GM12878 (cell line): Measurements from ENCODE around the gene OXTR. TPM values are rescaled to one million over a fixed set of nuclear protein-coding genes. Genes with fewer than 3 reads are reported as not detected.

ENCODE experiments used
- ATAC-seq: fragments of 200-7000 bp; cut with Tn5 transposase; 3 replicates; pipeline ENCODE4 v1.9.1; 2020; ENCODE audit warnings: mild to moderate bottlenecking, moderate library complexity
- BruUV-seq: library from RNA; stranded (reverse); fragments of 400-500 nt; replicated peaks from 2 replicates; lab custom pipeline; 2021; lab: Mats Ljungman, UMichigan
- CTCF ChIA-PET: fragments of 300-600 bp; sonication (Branson Sonifier 250); formaldehyde crosslinking; extraction: SDS; loops from one replicate; lab custom pipeline; 2021; ENCODE audit warnings: inconsistent platforms; lab: Yijun Ruan, JAX
- POLR2A ChIA-PET: fragments of 350-600 bp; formaldehyde crosslinking; extraction: SDS; loops from one replicate; lab custom pipeline; 2021; ENCODE audit warnings: inconsistent platforms; lab: Charles Lee
- RAD21 ChIA-PET: fragments of 300-600 bp; sonication (Branson Sonifier 250); formaldehyde crosslinking; loops from one replicate; lab custom pipeline; 2023; ENCODE audit warnings: antibody characterized with exemption; ENCODE audit not compliant: unreplicated experiment; lab: Charles Lee
- SMC1A ChIA-PET: fragments of 300-600 bp; sonication (Branson Sonifier 250); formaldehyde crosslinking; loops from one replicate; lab custom pipeline; 2023; ENCODE audit not compliant: unreplicated experiment, uncharacterized antibody; lab: Charles Lee
- DNase-seq: peaks from one replicate; pipeline ENCODE4 v3.0.0-alpha.2; 2011; ENCODE audit warnings: low read depth, low spot score
- FAIRE-seq: peaks from 3 replicates; lab custom pipeline; 2011; peaks lifted over from hg19 to GRCh38; lab: Jason Lieb, UNC
- H2AFZ ChIP-seq: 2 replicates; pipeline ENCODE4 v1.6.0; 2011; ENCODE audit warnings: low read depth, low read length, control low read depth; ENCODE audit not compliant: control insufficient read depth
- H3K27ac ChIP-seq: 2 replicates; pipeline ENCODE4 v1.5.1; 2011; ENCODE audit warnings: control low read depth; ENCODE audit not compliant: control insufficient read depth, insufficient read depth
- H3K27me3 ChIP-seq, 2 experiments: replicated peaks in 1 of 2; 2 replicates each; pipeline versions ENCODE4 v1.6.0 to v1.6.1; 2011; ENCODE audit warnings: low read length in 1 of 2; ENCODE audit not compliant: control insufficient read depth in 2 of 2, insufficient read depth in 2 of 2
- H3K36me3 ChIP-seq, 2 experiments: 2 replicates each; pipeline ENCODE4 v1.5.1; 2011; ENCODE audit warnings: low read length in 1 of 2; ENCODE audit not compliant: control insufficient read depth in 2 of 2, insufficient read depth in 2 of 2
- H3K4me1 ChIP-seq: 2 replicates; pipeline ENCODE4 v1.6.1; 2011; ENCODE audit warnings: mild to moderate bottlenecking, low read length, moderate library complexity, mixed read lengths; ENCODE audit not compliant: control insufficient read depth, insufficient read depth
- H3K4me2 ChIP-seq: 2 replicates; pipeline ENCODE4 v1.6.0; 2011; ENCODE audit warnings: control low read depth; ENCODE audit not compliant: control insufficient read depth, insufficient read depth
- H3K4me3 ChIP-seq: fragments of 200-600 bp; sonication (generic); 2 replicates; pipeline ENCODE4 v1.5.1; 2016
- H3K79me2 ChIP-seq: 2 replicates; pipeline ENCODE4 v1.6.0; 2011; ENCODE audit warnings: low read length; ENCODE audit not compliant: control insufficient read depth, insufficient read depth
- H3K9ac ChIP-seq: 2 replicates; pipeline ENCODE4 v1.8.0; 2011; ENCODE audit warnings: low read length, control low read depth, mixed read lengths; ENCODE audit not compliant: control insufficient read depth, insufficient read depth
- H3K9me3 ChIP-seq: replicated peaks from 3 replicates; pipeline ENCODE4 v1.5.1; 2011; ENCODE audit warnings: mild to moderate bottlenecking, low read length; ENCODE audit not compliant: control insufficient read depth, insufficient read depth
- H4K20me1 ChIP-seq: 2 replicates; pipeline ENCODE4 v1.6.0; 2011; ENCODE audit not compliant: control insufficient read depth, insufficient read depth
- BRCA1 ChIP-seq: IDR thresholded peaks from 2 replicates; pipeline ENCODE4 v1.6.1; 2011; ENCODE audit warnings: low read depth, low read length, improper control_type of control experiment
- IKZF1 ChIP-seq: fragments of 450-650 bp; conservative IDR thresholded peaks from 2 replicates; pipeline ENCODE4 v1.6.1; 2017; ENCODE audit warnings: antibody characterized with exemption, mild to moderate bottlenecking
- NR2C2 ChIP-seq: IDR thresholded peaks from 2 replicates; pipeline ENCODE4 v1.6.1; 2011; ENCODE audit warnings: borderline replicate concordance, low read depth; ENCODE audit not compliant: control insufficient read depth, insufficient read length
- NRF1 ChIP-seq: conservative IDR thresholded peaks from 2 replicates; pipeline ENCODE4 v1.6.1; 2011; ENCODE audit warnings: mild to moderate bottlenecking, low read depth, low read length, improper control_type of control experiment
- PAX5 ChIP-seq: IDR thresholded peaks from 2 replicates; pipeline ENCODE4 v1.6.1; 2011; ENCODE audit warnings: low read depth, low read length, borderline replicate concordance
- POLR2AphosphoS2 ChIP-seq: IDR thresholded peaks from 2 replicates; pipeline ENCODE4 v1.6.1; 2011; ENCODE audit warnings: low read depth, mild to moderate bottlenecking, low read length, improper control_type of control experiment, moderate library complexity
- RAD21 ChIP-seq: IDR thresholded peaks from 2 replicates; pipeline ENCODE4 v1.6.1; 2011; ENCODE audit warnings: mild to moderate bottlenecking, low read depth, low read length, moderate library complexity; ENCODE audit not compliant: insufficient read depth
- RELB ChIP-seq: fragments of 450-650 bp; IDR thresholded peaks from 2 replicates; pipeline ENCODE4 v1.6.1; 2017; ENCODE audit warnings: low read depth, mild to moderate bottlenecking, moderate library complexity
- SKIL ChIP-seq: fragments of 450-650 bp; IDR thresholded peaks from 2 replicates; pipeline ENCODE4 v1.6.1; 2017; ENCODE audit warnings: mild to moderate bottlenecking, low read depth, inconsistent platforms; ENCODE audit not compliant: poor library complexity, severe bottlenecking
- SMARCA5 ChIP-seq: fragments of 450-650 bp; IDR thresholded peaks from 2 replicates; pipeline ENCODE4 v1.6.1; 2017; ENCODE audit warnings: mild to moderate bottlenecking
- SP1 ChIP-seq: IDR thresholded peaks from one replicate; pipeline ENCODE4 v1.6.1; 2011; ENCODE audit warnings: low read depth, low read length
- USF2 ChIP-seq: IDR thresholded peaks from 2 replicates; pipeline ENCODE4 v1.6.1; 2011; ENCODE audit warnings: low read depth, low read length, improper control_type of control experiment, borderline replicate concordance
- ZNF274 ChIP-seq: IDR thresholded peaks from one replicate; pipeline ENCODE4 v1.8.0; 2011; ENCODE audit not compliant: insufficient read length, insufficient read depth
- WGBS: methylation state at CpG from one replicate; pipeline ENCODE4 v1.1.6; 2016; ENCODE audit warnings: low lambda C conversion rate; ENCODE audit not compliant: insufficient replicate concordance, insufficient coverage; ENCODE audit errors: missing lambda C conversion rate; 5-methylcytosine and 5-hydroxymethylcytosine counted together
- in situ Hi-C: fragments of 300-500 bp; cut with MboI; formaldehyde crosslinking; loops from 9 replicates; pipeline ENCODE4 v1.14.3; 2018; ENCODE audit warnings: mixed read lengths
- intact Hi-C: fragments of 100-400 bp; cut with micrococcal nuclease; formaldehyde crosslinking; loops from one replicate; pipeline ENCODE4 v1.14.2; 2022; ENCODE audit not compliant: unreplicated experiment
- polyA plus RNA-seq, 11 experiments: library from polyadenylated mRNA; depleted of rRNA in 4 of 11; unstranded in 6 of 11; stranded (reverse) in 5 of 11; fragments of >200 nt; fragmentation: Nextera tagmentation in 4 of 11; fragmentation: Illumina TruSeq in 1 of 11; extraction: Ambion mirVana in 4 of 11; extraction: Trizol in 1 of 11; gene quantifications; 1 replicate in 1 of 11; 2 replicates in 10 of 11; pipeline versions ENCODE4 v1.2.1 to v1.2.3, GENCODE V29; 2011 to 2016; ENCODE audit warnings: inconsistent platforms in 2 of 11, missing spikeins in 2 of 11, low read depth in 1 of 11
- total RNA-seq, 4 experiments: library from RNA; depleted of rRNA in 3 of 4; stranded (reverse); fragments of >200 nt in 3 of 4; fragmentation: Illumina TruSeq in 1 of 4; extraction: Trizol in 1 of 4; gene quantifications; 2 replicates each; pipeline versions ENCODE4 v1.2.1 to v1.2.3, GENCODE V29; 2013 to 2021
- TF ChIP-seq, protein P1 (sequence below): fragments of 450-650 bp; formaldehyde crosslinking; IDR thresholded peaks from 2 replicates; pipeline ENCODE4 v1.4.0; 2020; ENCODE audit warnings: mild to moderate bottlenecking, moderate library complexity

OXTR gene
- total and polyA plus RNA-seq, 10 of the 15 experiments (the other 5 are each of a cell fraction or from before 2014, with no cell fraction given) = 0.43 to 5.9 (median 2.6) TPM

- peak overlapping the region; percentile 95 for H3K4me2 ChIP-seq
- H4K20me1 ChIP-seq = no peaks in the 10 kb centered on the region
- H3K9me3 ChIP-seq = no peaks in the 10 kb centered on the region
- H3K27me3 ChIP-seq = no peaks in the 10 kb centered on the region
- peak overlapping the region; percentile 83 for H2AFZ ChIP-seq
- DNase-seq (no peak), ATAC-seq (peak; percentile 62), FAIRE-seq (no peak)
- peaks cover 4% of the 10 kb centered on the region for H3K79me2 ChIP-seq
- H3K9ac ChIP-seq = peak overlapping the region; percentile 53
- H3K4me1 ChIP-seq = peaks cover 14% of the 10 kb centered on the region; the same call in 1 of the 2 replicates
- 1% methylated on average over 34 of the region's 36 CpGs for WGBS
- intact Hi-C loops = loop anchor here (1.0 to 5.0 kb wide), 3 partner anchors 86 to 189 kb away; no protein-coding TSS in a partner anchor
- SMC1A ChIA-PET = interaction anchor here (0.7 to 2.8 kb wide), 7 partner anchors 14 to 263 kb away, joined by 3 to 8 read pairs (median 4); no protein-coding TSS in a partner anchor
- RAD21 ChIA-PET = interaction anchor here (1.5 to 2.4 kb wide), 2 partner anchors 105 to 186 kb away, joined by 5 to 10 read pairs; no protein-coding TSS in a partner anchor
- peak overlapping the region; percentile 18; the same call in 1 of the 2 replicates for H3K27ac ChIP-seq
- CTCF ChIA-PET = interaction anchor here (0.6 to 3.2 kb wide), 32 partner anchors 8 to 481 kb away, joined by 3 to 38 read pairs (median 4); partner anchors contain the start of genes RAD18, SRGAP3 and SSUH2
- no peaks in the 10 kb centered on the region for H3K36me3 ChIP-seq
- POLR2A ChIA-PET = interaction anchor here (0.6 kb wide), 1 partner anchor 103 kb away, joined by 3 read pairs; no protein-coding TSS in a partner anchor
- BruUV-seq = TSS peak; percentile 62
- H3K4me3 ChIP-seq = peak overlapping the region; percentile 72
- in situ Hi-C loops = no loop called here
- no peak for TF ChIP-seq NR2C2
- TF ChIP-seq USF2 = no peak
- TF ChIP-seq PAX5 = no peak
- TF ChIP-seq BRCA1 = no peak
- TF ChIP-seq SP1 = no peak
- no peak for TF ChIP-seq SMARCA5
- TF ChIP-seq POLR2AphosphoS2 = no peak
- no peak for TF ChIP-seq RAD21
- no peak for TF ChIP-seq ZNF274
- peak; percentile 87 for TF ChIP-seq RELB
- peak; percentile 29; the same call in 1 of the 2 replicates for TF ChIP-seq IKZF1
- no peak for TF ChIP-seq SKIL
- TF ChIP-seq, protein P1, sequence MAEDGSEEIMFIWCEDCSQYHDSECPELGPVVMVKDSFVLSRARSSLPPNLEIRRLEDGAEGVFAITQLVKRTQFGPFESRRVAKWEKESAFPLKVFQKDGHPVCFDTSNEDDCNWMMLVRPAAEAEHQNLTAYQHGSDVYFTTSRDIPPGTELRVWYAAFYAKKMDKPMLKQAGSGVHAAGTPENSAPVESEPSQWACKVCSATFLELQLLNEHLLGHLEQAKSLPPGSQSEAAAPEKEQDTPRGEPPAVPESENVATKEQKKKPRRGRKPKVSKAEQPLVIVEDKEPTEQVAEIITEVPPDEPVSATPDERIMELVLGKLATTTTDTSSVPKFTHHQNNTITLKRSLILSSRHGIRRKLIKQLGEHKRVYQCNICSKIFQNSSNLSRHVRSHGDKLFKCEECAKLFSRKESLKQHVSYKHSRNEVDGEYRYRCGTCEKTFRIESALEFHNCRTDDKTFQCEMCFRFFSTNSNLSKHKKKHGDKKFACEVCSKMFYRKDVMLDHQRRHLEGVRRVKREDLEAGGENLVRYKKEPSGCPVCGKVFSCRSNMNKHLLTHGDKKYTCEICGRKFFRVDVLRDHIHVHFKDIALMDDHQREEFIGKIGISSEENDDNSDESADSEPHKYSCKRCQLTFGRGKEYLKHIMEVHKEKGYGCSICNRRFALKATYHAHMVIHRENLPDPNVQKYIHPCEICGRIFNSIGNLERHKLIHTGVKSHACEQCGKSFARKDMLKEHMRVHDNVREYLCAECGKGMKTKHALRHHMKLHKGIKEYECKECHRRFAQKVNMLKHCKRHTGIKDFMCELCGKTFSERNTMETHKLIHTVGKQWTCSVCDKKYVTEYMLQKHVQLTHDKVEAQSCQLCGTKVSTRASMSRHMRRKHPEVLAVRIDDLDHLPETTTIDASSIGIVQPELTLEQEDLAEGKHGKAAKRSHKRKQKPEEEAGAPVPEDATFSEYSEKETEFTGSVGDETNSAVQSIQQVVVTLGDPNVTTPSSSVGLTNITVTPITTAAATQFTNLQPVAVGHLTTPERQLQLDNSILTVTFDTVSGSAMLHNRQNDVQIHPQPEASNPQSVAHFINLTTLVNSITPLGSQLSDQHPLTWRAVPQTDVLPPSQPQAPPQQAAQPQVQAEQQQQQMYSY (CRISPR knock-in tag) = no peak
- no peak for TF ChIP-seq NRF1
Measured at GRCh38 chr3:8768364-8769087, 887 bp downstream of the OXTR start.
